ENCODE measurements around the gene PGAM2.
"Not testable (repeated sequence)": the region's sequence is repeated elsewhere in the genome, so short reads cannot be mapped to it uniquely, and the experiment has no call there.

PGAM2 gene

GRCh38 chr7:44050121-44050914 is 15.0 kb downstream of the PGAM2 start:
- no peak for DNase-seq (ENCODE audit: low spot score)

- DNase-seq (ENCODE audit: low spot score) = no peak
Measured at GRCh38 chr7:44048031-44048795, 17.2 kb downstream of the PGAM2 start.

- DNase-seq (ENCODE audit: low spot score) = peak; percentile 60
Measured at GRCh38 chr7:44046321-44047061, 18.9 kb downstream of the PGAM2 start.

GRCh38 chr7:44045226-44046014 is 19.9 kb downstream of the PGAM2 start:
- DNase-seq (ENCODE audit: low spot score) = no peak

GRCh38 chr7:44044315-44045225 is 20.8 kb downstream of the PGAM2 start, which contains the start of gene DBNL:
Gene DBNL, plus strand, starts transcription at chr7:44044702. Its CDS starts 36 bp downstream, at chr7:44044738.
- peak; percentile 85 for DNase-seq (ENCODE audit: low spot score)

GRCh38 chr7:44043902-44044301 is 21.5 kb downstream of the PGAM2 start:
- DNase-seq (ENCODE audit: low spot score) = no peak

- DNase-seq (ENCODE audit: low spot score) = no peak
Measured at GRCh38 chr7:44042221-44042620, 23.1 kb downstream of the PGAM2 start.

- peak; percentile 66 for DNase-seq (ENCODE audit: low spot score)
Measured at GRCh38 chr7:44040493-44040891, 24.9 kb downstream of the PGAM2 start.

- DNase-seq (ENCODE audit: low spot score) = not testable (repeated sequence)
Measured at GRCh38 chr7:44039800-44040492, 25.4 kb downstream of the PGAM2 start.

GRCh38 chr7:44038961-44039558 is 26.3 kb downstream of the PGAM2 start:
- DNase-seq (ENCODE audit: low spot score) = peak; percentile 82

- DNase-seq (ENCODE audit: low spot score) = not testable (repeated sequence)
Measured at GRCh38 chr7:44038553-44038952, 26.8 kb downstream of the PGAM2 start.

GRCh38 chr7:44037951-44038350 is 27.4 kb downstream of the PGAM2 start:
- DNase-seq (ENCODE audit: low spot score) = not testable (repeated sequence)

- peak; percentile 26 for DNase-seq (ENCODE audit: low spot score)
Measured at GRCh38 chr7:44036364-44036763, 29.0 kb downstream of the PGAM2 start.

- not testable (repeated sequence) for DNase-seq (ENCODE audit: low spot score)
Measured at GRCh38 chr7:44033971-44034844, 31.2 kb downstream of the PGAM2 start.

GRCh38 chr7:44032031-44032430 is 33.3 kb downstream of the PGAM2 start:
- not testable (repeated sequence) for DNase-seq (ENCODE audit: low spot score)

GRCh38 chr7:44031319-44031718 is 34.0 kb downstream of the PGAM2 start:
- DNase-seq (ENCODE audit: low spot score) = not testable (repeated sequence)

GRCh38 chr7:44030029-44030428 is 35.3 kb downstream of the PGAM2 start:
- DNase-seq (ENCODE audit: low spot score) = not testable (repeated sequence)

- DNase-seq (ENCODE audit: low spot score) = not testable (repeated sequence)
Measured at GRCh38 chr7:44029433-44029832, 35.9 kb downstream of the PGAM2 start.
